ENCODE measurements around the gene CDIPT. TPM values are rescaled to one million over a fixed set of nuclear protein-coding genes. Genes with fewer than 3 reads are reported as not detected.

Gene CDIPT
- total and polyA plus RNA-seq, 2 of the 13 experiments (the other 11 are each of a cell fraction or from before 2014, with no cell fraction given): 54.9 to 97.5 TPM

DNA sequence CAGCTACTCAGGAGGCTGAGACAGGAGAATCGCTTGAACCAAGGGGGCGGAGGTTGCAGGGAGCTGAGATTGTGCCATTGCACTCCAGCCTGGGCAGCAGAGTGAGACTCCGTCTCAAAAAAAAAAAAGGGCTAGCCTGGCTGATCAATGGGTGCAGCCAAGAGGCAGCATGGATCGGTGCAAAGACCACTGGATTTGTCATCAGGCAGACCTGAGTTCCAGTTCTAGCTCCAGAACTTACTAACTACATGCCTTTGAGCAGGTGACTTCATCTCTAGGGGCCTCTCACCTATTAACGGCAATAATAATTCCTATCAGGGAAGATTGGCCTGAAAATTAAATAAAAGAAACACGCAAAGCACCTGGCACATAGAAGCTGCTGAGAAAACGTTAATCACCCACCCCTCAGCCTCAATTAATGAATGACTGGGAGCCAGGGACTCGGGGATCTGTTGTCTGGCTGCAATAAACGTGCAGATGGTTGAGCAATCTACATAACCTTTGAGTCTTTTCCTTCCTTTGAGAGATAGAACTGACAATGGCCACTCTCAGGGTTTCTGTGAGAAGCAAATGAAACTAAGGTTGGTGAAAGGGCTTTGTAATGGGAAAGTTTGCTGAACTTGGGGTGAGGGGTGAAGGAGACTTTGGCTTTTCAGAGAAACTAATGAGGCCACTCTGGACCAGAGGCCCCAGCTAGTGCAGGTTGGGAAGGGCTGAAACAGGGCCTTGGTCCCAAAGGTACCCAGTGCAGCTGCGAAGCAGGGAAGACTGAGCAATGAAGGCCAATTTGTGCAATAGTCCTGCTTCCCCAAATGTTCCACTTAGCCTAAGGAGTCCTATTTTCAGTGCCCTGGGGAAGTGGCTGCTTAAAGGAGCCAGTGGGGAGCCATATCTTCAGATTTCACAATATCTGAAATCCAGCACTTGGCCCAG is 28.8 kb upstream of the CDIPT start (continued):
- TF ChIP-seq ZNF296 (CRISPR knock-in tag; conservative IDR thresholded peaks at IDR 0.05) (no peak), ZNF816 (CRISPR knock-in tag; IDR thresholded peaks at IDR 0.05; ENCODE audit: borderline replicate concordance) (no peak), ZNF629 (CRISPR knock-in tag; conservative IDR thresholded peaks at IDR 0.05) (peak; percentile 94), NCOR1 (IDR thresholded peaks at IDR 0.05; ENCODE audit: borderline replicate concordance, low read length) (peak; percentile 93), ZMYM4 (CRISPR knock-in tag; IDR thresholded peaks at IDR 0.05) (no peak), ZNF337 (CRISPR knock-in tag; IDR thresholded peaks at IDR 0.05; ENCODE audit: borderline replicate concordance, low read depth) (peak; percentile 56; the same call in 1 of the 2 replicates), ZIK1 (CRISPR knock-in tag; IDR thresholded peaks at IDR 0.05; ENCODE audit: borderline replicate concordance, low read depth) (no peak), NR1H2 (CRISPR knock-in tag; IDR thresholded peaks at IDR 0.05; ENCODE audit: borderline replicate concordance, low read depth) (no peak), FOXO1 (CRISPR knock-in tag; IDR thresholded peaks at IDR 0.05) (peak; percentile 34; the same call in 1 of the 2 replicates), MATR3 (CRISPR knock-in tag; IDR thresholded peaks at IDR 0.05) (no peak), AGO2 (optimal IDR thresholded peaks at IDR 0.05; ENCODE audit: low read depth, low read length) (no peak), HOXA3 (CRISPR knock-in tag; IDR thresholded peaks at IDR 0.05) (peak; percentile 69; the same call in 1 of the 2 replicates), RFXAP (CRISPR knock-in tag; IDR thresholded peaks at IDR 0.05; ENCODE audit: borderline replicate concordance) (0 out of 2 replicates have a peak, but pooled peaks have one; percentile 67), KLF11 (CRISPR knock-in tag; IDR thresholded peaks at IDR 0.05) (0 out of 2 replicates have a peak, but pooled peaks have one; percentile 55), GATA4 (IDR thresholded peaks at IDR 0.05; ENCODE audit: borderline replicate concordance, low read depth) (no peak), GABPA (IDR thresholded peaks at IDR 0.05; ENCODE audit: low read depth, low read length) (no peak), GABPA (CRISPR knock-in tag; IDR thresholded peaks at IDR 0.05; ENCODE audit: low read depth) (no peak), TBX2 (CRISPR knock-in tag; IDR thresholded peaks at IDR 0.05; ENCODE audit: borderline replicate concordance) (peak; percentile 89), ELK4 (CRISPR knock-in tag; IDR thresholded peaks at IDR 0.05; ENCODE audit: borderline replicate concordance) (no peak), ZNF615 (CRISPR knock-in tag; IDR thresholded peaks at IDR 0.05; ENCODE audit: borderline replicate concordance) (no peak), ZNF143 (CRISPR knock-in tag; IDR thresholded peaks at IDR 0.05) (no peak), ZNF597 (CRISPR knock-in tag; IDR thresholded peaks at IDR 0.05) (no peak), MLX (CRISPR knock-in tag; IDR thresholded peaks at IDR 0.05) (0 out of 2 replicates have a peak, but pooled peaks have one; percentile 14), MBNL3 (CRISPR knock-in tag; conservative IDR thresholded peaks at IDR 0.05) (no peak), ZSCAN25 (CRISPR knock-in tag; IDR thresholded peaks at IDR 0.05) (no peak), ATF1 (CRISPR knock-in tag; IDR thresholded peaks at IDR 0.05) (peak; percentile 73; the same call in 1 of the 2 replicates)
- TF ChIP-seq, protein P1, sequence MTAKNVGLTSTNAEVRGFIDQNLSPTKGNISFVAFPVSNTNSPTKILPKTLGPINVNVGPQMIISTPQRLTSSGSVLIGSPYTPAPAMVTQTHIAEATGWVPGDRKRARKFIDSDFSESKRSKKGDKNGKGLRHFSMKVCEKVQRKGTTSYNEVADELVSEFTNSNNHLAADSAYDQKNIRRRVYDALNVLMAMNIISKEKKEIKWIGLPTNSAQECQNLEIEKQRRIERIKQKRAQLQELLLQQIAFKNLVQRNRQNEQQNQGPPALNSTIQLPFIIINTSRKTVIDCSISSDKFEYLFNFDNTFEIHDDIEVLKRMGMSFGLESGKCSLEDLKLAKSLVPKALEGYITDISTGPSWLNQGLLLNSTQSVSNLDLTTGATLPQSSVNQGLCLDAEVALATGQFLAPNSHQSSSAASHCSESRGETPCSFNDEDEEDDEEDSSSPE (CRISPR knock-in tag; IDR thresholded peaks at IDR 0.05): no peak
